HG02588 (cell line): ENCODE measurements around the gene DZIP1L.
A peak's percentile ranks its signal among the peaks of the same experiment; 100 is the strongest.
"Not testable (repeated sequence)": the region's sequence is repeated elsewhere in the genome, so short reads cannot be mapped to it uniquely, and the experiment has no call there.

ENCODE experiments used
- ATAC-seq: cut with Tn5 transposase; IDR thresholded peaks from one replicate; pipeline ENCODE4 v1.9.1; 2021; ENCODE audit warnings: mild to moderate bottlenecking, moderate library complexity; ENCODE audit not compliant: unreplicated experiment

DZIP1L gene

GRCh38 chr3:138114988-138115971, at the start of gene DZIP1L:
Gene DZIP1L (minus strand): TSS chr3:138115608. CDS start chr3:138103971, 11,637 bp downstream.
- ATAC-seq = peak; percentile 76

GRCh38 chr3:138165061-138165460, 49.7 kb upstream of the DZIP1L start:
- no peak for ATAC-seq

- ATAC-seq = no peak
Observed at GRCh38 chr3:138157743-138158142, 42.3 kb upstream of the DZIP1L start.

- no peak for ATAC-seq
Observed at GRCh38 chr3:138154534-138154933, 39.1 kb upstream of the DZIP1L start.

DNA sequence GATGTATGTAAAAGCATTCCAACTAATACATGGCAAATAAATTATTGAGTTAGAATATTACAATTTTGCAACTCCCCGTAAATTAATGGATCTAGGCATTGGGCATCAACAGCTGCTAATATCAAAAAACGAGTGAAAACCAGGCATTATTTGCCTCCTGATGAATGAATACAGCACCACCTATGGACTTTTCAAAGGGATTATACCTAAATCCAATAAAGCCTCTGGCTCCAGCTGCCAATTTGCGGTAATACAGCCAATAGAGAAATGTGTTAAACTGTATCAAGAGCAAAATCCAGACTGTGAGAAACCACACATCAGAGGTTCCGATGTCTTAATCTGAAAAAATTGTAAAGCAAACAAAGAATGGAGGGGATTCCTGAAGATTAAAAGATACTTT, 33.1 kb upstream of the DZIP1L start:
- no peak for ATAC-seq

- not testable (repeated sequence) for ATAC-seq
Observed at GRCh38 chr3:138142181-138142580, 26.8 kb upstream of the DZIP1L start.

GRCh38 chr3:138140940-138141339, 25.5 kb upstream of the DZIP1L start:
- no peak for ATAC-seq

DNA sequence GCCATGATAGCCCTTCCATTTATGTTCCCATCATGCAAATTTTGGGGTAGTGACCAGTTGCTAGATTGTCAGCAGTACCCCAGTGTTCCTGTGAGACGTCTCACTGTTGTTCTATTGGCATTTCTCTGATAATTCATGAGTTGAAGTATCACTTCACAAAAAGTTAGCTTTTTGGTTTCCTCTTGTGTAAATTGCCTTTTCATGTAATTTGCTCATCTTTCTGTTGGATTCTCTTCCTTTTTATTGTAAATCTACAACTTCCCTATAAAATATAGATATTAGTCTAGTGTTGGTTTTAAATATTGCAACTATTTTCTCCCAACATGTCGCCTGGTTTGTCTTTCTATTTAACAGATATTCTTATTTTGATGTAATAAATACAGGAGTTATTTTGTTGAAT, 24.3 kb upstream of the DZIP1L start:
- no peak for ATAC-seq

DNA sequence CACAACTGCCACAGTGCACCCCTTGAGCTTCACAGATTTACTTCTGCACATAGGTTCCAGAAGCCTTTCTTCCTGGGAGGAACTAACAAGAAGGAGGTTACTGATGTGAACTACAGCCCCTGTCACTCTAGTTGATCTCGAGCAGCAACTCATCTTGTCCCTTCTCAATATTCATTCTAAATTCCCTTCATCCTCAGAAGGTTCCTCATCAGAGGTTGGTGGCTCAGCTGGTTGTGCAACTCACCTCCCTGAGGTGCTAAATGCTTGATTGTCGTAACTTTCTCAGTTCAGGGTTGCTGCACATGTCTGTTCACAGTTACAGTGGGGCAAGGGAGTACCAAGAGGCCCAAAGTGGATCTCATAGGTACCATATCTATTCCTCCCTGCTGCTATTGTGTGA, 22.5 kb upstream of the DZIP1L start:
- no peak for ATAC-seq

- no peak for ATAC-seq
Observed at GRCh38 chr3:138136201-138136600, 20.8 kb upstream of the DZIP1L start.

- no peak for ATAC-seq
Observed at GRCh38 chr3:138135833-138136194, 20.4 kb upstream of the DZIP1L start.

- ATAC-seq = no peak
Observed at GRCh38 chr3:138135146-138135832, 19.9 kb upstream of the DZIP1L start.

DNA sequence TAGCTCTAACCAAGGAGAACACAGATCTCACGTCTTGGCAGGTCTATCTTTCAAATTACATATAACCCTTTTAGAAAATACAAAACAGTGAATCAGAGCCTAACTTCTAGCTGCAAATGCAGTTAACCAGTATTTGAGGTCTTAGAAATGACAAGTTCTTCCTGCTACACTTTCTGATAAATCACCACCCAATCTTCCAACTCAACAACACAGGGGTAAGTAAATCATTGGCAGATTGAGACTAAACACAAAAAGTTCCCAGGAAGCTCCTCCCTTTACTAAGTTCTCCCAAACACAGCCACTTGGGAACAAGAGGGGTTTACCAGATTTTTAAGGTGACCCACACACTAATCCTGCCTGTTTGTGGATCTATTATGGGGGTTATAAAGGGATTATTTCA, 16.8 kb upstream of the DZIP1L start, which contains the start of gene A4GNT:
TSS of gene A4GNT (minus strand) at position 152 of the 400 bp plus-strand sequence. CDS start 1,134 bp downstream, outside the sequence.
- no peak for ATAC-seq

DNA sequence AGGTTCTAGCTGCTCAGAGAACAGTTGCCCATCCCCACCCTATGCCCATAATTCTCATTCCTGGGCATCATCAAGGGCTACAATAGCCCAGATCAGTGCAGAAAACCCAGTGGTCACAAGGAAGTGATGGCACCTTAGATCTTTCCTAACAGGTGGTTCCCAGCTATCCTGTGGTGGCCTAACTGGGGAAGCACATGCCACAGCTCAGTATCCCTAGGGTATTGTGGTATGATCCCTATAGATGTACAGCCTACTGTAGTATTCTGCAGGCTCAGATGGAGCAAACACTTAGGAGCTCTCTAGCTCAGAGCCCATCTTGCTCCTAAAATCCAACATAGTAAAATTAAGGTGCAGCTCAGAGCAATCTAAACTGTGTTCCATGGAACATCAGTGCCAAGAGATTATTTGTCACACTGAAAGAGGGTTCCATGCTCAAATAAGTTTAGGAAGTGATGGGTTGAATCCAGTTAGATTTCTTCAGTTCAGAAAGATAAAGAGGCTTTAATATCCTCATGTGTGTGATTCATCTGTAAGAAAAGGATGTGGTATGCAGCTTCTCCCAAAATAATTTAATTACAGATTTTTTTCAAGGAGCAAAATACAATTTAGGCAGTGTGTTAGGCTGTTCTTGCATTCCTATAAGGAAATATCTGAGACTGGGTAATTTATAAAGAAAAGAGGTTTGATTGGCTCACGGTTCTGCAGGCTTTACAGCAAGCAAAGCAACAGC, 12.4 kb upstream of the DZIP1L start:
- ATAC-seq = no peak

GRCh38 chr3:138125548-138126221, 10.3 kb upstream of the DZIP1L start:
- ATAC-seq = no peak

DNA sequence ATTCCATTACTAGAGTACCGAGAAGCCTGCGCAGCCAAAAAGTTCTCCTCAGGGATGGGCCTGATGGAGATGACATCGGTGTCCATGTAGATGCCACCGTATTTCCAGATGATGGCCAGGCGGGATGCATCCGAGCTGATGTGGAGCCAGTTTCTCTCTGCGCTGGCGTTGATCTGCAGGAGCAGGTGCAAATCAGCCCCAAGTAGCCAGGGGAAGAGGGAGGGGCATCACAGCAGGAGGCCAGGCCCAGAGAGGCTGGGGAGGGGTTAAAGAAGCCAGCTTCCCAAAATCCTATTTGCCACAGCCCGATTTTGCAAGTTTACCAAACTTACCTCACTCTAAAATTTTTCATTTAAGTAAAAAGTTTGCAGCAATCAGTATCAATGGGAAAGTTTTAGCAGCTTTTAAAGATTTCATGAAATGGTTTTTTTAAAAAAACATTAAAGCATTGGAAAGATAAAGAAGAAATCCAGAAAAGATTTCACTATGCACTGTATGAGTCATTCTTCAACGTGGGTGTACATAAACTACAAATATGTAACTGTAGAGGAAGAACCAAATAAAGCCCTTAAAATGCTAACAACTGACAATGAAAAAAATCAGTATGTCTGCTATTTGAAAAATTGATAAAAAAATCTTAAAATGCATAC, 9.4 kb upstream of the DZIP1L start:
- no peak for ATAC-seq

DNA sequence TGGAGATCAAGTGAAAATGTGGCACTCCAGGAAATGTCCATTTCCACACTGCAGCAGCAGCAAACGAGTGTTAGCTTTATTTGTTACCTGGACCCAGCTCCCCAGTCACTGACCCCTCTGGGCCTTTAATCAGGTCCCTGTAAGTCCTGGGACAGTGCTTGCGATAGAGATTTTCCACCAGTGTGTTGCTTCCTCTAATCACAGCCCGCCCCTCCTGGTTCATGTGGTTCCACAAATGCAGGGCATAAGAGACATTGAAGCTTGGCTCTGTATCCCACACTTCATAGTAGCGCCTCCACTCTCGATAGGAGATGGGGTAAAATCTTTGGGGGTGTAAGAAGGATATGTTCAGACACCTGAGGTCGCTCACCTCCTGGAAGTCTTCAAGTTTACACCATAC, 8.8 kb upstream of the DZIP1L start:
- no peak for ATAC-seq

DNA sequence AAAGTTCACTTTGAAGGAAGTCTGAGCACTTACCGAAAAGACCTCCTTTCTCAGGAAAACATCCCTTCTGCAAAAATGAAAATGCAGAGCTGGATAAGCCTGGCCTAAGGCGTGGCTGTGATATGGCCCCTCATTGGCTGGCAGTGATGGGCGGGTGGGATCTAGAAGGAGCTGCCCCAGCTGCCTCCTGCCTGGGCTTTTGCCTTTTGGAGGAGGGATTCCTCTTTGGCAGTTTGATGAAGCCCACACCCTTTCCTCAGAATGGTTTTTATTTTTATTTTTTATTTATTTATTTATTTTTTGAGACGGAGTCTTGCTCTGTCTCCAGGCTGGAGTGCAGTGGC, 4.0 kb upstream of the DZIP1L start:
- ATAC-seq = no peak

GRCh38 chr3:138118612-138119422, 3.4 kb upstream of the DZIP1L start:
- ATAC-seq = peak; percentile 63
